HG02678 (cell line): ENCODE results near the gene FILIP1.

Experiments
- ATAC-seq: cut with Tn5 transposase; IDR thresholded peaks from one replicate; pipeline ENCODE4 v1.9.1; 2021; ENCODE audit warnings: mild to moderate bottlenecking, moderate library complexity; ENCODE audit not compliant: unreplicated experiment

FILIP1 gene, protein sequence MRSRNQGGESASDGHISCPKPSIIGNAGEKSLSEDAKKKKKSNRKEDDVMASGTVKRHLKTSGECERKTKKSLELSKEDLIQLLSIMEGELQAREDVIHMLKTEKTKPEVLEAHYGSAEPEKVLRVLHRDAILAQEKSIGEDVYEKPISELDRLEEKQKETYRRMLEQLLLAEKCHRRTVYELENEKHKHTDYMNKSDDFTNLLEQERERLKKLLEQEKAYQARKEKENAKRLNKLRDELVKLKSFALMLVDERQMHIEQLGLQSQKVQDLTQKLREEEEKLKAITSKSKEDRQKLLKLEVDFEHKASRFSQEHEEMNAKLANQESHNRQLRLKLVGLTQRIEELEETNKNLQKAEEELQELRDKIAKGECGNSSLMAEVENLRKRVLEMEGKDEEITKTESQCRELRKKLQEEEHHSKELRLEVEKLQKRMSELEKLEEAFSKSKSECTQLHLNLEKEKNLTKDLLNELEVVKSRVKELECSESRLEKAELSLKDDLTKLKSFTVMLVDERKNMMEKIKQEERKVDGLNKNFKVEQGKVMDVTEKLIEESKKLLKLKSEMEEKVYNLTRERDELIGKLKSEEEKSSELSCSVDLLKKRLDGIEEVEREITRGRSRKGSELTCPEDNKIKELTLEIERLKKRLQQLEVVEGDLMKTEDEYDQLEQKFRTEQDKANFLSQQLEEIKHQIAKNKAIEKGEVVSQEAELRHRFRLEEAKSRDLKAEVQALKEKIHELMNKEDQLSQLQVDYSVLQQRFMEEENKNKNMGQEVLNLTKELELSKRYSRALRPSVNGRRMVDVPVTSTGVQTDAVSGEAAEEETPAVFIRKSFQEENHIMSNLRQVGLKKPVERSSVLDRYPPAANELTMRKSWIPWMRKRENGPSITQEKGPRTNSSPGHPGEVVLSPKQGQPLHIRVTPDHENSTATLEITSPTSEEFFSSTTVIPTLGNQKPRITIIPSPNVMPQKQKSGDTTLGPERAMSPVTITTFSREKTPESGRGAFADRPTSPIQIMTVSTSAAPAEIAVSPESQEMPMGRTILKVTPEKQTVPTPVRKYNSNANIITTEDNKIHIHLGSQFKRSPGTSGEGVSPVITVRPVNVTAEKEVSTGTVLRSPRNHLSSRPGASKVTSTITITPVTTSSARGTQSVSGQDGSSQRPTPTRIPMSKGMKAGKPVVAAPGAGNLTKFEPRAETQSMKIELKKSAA (N-terminal part only)

DNA sequence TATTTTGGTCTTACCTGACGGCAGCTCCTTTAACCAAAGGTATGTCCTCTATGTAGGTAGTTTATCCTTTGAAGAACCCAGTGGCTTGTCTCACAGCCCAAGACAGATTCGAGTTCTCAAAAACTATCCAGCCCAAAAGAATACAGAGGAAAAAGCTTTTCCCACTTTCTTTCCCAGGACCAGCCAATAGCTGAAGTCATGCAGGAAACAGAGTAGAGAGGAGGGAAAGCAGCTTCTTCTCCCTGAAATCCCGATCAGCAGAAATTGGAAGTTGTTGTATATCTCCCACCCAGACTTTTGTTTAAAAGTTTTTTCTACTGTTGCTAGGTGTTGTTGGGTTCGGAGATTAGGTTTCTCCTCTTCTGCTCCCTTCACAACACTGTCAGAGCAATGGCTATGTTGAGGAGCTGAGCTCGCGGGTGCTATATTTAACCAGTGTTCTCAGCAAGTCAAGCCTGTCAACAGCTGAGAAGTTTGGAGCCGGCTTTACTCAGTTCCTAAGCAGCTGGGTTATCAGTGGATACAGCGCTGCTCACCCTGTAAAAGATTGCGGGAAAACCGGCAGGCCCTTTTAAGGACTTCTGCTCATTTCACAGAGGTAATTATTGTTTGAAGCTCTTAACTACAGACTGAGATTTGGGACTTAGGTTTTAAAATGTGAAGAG is at the start of gene FILIP1:
TSS of gene FILIP1 (minus strand) at position 401 of the 665 bp plus-strand sequence. CDS start 78,828 bp downstream, outside the sequence.
- ATAC-seq: no peak

DNA sequence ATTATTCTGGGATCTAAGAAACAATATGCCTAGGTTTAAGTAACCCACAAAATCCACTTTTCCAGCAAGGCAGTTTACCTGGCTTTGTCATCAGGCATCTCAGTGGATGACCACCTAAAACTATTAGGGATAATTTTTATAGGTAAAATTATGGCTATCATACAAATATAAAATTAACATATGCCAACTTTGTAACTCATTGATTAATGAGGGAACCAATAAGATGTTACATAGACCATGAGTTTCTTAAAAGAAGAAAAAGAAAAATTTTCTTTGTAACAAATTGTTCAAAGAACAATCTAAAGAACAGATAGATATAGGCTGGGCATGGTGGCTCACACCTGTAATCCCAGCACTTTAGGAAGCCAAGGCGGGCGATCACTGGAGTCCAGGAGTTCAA is 49.7 kb upstream of the FILIP1 start:
- ATAC-seq: no peak

DNA sequence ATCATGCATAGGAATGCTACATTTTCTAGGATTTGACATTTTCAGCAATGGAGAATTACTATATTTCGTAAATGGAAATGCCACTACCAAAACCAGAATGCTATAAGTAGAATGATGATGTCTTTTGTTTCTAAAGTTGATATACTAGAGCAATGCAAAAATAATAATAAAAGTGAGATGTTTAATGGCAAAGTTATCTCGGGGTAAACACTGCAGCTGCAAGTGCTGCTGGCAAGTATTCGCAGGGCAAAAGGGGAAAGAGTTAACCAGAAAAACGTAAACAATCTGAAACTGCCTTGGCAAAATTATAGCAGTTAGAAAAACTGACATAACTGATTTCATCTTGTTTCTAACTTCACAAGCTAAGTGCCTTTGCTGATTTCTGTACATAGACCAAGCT is 45.5 kb upstream of the FILIP1 start:
- no peak for ATAC-seq

DNA sequence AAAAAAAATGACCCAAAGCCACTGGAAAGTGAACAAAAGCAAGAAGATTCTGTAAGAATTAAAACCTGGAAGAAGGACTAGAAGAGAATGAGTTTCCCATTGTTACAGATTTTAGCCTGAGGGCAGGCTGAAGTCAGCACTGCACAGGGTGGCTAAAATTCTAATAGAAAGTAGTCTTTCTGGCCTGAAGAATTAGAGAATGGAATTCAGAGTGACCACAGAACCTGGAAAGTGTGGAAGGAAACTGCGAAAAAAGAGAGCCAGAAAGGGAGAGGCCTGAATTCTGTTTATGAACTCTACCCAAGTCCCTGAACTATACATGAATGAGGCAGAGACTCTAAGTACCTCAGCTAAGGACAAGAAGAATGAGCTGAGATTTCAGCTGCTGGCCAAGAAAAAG is 38.9 kb upstream of the FILIP1 start:
- no peak for ATAC-seq

DNA sequence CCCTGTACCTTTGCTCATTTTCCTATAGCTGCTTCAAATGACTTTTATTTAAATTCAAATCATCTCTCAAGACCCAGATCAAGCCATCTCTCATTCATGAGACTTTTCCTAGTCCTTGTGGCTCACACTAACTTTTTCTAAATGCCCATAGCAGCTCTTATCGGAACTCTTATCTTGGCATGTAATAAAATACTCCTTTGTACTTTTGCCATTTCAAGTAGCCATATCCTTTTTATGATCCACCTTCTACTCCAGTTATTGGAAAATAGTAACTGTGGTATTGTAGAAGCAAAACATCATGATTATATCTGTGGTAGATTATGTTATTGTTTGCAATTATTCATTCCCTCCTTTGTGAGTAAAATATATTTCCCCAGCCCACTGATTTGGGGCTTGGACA is 37.6 kb upstream of the FILIP1 start:
- ATAC-seq: no peak

DNA sequence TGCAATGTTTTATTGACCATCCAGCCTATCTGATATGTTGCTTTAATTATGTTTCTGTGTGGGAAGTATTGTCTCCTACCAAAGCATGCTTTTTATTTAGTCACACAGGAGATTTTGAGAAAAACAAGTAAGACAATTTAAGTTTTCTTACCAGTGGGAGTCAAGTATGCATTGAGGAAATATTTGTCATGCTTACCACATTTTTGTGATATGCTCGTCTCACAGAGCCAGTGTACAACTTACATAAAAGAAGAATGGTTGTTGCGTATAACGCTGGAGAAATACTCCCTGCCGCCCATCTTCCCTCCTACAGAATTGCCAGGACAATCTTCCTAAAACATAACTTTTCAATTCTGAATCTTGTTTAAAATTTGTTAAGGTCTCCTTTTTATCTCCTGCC is 37.1 kb upstream of the FILIP1 start:
- no peak for ATAC-seq

DNA sequence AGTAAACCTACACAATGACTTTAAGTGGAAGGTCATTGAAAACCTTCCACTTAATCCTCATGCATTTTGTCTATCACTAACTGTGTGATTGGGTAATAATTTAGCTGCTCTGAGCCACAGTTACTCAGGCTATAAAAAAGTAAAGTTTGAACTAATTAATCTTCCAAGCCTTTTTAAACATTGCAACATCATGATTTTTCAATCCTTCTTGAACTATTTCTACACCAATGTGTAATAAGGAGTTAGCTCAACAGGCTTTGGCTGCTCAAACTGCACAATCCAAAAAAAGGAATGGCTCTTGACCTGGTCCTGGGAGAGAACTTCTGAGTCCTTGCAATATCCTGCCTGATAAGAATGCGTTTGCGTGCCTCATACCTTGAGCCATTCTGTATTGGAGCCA is 34.8 kb upstream of the FILIP1 start:
- ATAC-seq: no peak

DNA sequence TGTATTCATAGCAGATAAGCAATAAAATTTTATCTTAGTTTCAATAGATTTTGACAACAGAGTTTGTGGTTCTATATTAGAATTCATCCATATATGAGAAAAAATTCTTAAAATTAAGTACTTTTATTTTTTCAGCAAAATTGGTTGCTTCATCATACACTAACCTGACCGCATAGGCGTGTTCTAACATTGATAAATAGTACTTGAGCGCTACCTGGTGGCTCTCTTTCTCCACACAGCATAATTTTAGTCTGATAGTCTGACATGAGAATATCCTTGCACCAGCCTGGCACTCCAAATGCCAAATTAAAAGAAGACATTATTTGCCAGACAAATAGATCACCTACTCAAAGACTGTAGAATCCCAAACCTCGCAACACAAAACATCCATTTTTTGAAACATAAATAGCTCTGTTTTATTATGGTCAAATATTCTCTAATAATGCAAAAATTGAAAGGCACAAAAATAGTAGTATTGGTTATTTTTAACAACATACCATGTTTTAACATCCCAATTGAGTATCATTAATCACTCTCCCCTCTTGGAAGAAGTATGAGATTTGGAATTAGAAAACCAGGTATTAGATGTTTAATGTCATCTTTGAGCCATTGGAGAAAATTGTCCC is 33.0 kb upstream of the FILIP1 start:
- ATAC-seq: peak; percentile 88

DNA sequence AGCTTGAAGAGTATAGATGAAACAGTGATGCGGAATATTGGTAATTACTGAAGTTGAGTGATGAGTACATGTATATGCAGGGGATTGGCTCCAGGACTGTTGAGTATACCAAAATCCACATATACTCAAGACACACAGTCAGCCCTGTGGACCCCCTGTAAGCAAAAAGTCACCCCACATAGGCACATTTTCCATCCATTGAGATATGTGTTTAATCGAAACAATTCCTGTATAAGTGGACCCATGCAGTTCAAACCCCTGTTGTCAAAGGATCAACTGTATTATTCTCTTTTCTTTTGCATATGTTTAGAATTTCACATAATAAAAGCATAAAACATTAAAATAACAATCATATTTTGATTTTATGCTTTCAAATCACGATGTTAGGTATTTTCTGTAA is 32.1 kb upstream of the FILIP1 start:
- ATAC-seq: no peak

DNA sequence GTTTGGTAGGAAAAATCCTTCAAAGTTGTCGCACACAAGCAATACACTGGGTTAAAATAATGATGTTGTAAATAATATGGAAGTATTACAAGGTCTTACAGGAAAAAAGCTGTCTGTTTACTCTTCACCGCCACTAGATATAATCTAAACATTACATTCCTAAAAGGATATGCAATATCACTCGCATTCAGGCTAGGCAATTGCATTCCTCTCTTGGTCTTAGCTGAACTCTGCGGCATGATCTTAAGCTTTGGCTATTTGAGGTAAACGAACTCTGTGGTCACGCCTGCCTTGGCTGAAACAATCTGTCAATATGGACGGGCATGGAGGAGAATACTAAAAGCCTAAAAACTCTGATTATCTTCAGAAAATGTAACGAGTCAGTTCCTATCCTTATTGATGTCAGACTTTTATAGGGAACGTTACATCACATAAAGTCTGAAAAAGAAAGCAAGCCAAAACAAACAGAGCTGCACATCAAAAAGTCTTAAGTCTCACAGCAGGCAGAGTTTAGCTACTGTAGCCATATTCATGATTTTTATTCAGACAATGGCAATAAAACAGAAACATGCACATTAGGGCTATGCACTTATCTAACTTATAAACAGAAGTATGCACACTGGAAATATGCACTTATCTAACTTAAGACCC is 30.8 kb upstream of the FILIP1 start:
- no peak for ATAC-seq

DNA sequence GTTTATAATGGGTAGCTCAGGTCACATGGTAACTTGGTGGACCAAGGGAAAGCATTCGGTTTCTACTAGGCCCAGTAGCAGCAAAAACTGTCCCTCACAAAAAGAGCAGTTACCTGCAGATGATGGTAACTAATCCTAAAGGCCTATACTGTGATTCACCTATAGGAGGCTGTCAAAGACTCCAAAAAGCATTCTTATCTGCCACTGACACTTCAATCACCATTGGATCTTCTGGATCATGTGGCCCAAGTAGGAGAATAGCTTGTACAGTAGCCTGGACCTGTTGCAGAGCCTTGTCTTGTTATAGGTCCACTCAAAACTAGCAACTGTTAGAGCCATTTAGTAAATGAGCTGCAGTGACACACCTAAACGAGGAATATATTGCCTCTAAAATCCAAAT is 23.2 kb upstream of the FILIP1 start:
- no peak for ATAC-seq

DNA sequence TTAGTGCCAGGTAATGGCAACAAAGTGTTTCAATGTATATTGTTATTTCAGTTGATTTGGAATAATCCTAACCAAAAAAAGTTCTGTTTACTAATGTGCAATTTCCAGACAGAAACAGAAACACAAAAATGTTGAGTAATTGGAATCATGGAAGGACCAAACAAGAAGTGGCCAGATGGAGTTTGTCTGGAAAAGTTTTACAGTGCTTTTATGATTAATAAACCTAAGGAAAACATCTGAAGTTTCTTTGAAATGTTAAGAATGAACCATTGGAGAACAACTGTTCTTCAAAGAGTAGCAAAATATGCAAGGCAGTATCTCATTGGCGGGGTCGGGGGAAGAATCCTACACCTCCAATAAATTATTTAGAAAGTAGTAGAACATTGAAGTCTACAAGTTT is 19.0 kb upstream of the FILIP1 start:
- no peak for ATAC-seq

DNA sequence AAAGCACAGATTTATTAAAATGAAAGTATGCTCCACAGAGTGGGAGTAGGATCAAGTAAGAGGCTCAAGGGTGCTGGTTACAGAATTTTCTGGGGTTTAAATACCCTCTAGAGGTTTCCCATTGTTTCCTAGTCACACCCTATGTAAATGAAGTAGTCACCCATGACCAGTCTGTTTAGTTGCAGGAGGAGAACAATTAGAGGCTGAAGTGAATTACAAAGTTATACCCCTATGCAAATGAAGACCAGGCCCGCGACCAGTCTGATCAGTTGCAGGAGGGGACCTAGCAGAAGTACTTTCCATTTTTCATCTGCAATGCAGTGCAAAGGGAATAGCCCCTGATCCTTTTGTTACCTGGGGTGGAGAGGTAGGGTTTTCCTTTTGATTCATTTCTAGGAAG is 11.8 kb upstream of the FILIP1 start:
- ATAC-seq: no peak

DNA sequence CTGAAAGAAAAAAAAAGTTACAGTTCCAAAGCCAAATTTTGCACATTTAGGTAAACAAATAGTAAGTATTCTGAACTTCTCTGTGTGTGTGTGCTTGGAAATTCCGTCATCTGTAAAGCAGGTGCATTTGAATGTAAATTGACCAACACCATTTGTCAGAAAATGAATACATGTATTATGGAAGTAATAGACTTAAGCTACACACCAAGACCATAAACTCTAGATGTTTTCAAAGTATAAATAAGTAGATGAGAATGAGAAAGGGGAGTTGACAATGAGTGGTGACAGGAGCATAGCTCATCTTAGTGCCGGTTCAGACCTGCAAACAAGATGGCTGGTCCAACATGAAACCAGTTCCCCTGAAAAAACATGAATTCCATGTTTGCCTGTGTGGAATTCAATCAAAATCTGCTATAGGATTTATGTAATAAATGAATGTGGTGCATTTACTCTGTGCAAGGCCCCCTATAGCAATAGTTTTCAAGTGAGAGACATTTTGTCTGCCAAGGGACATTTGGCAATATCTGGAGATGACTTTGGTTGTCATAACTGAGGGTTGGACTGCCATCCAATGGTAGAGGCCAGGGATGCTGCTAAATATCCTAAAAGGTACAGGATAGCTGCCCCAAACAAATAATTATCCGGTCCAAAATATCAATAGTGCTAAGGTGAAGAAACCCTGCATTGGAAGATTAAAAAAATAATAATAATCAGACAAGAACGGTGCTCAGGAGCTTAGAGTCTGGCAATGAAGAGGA is 11.0 kb upstream of the FILIP1 start:
- no peak for ATAC-seq

DNA sequence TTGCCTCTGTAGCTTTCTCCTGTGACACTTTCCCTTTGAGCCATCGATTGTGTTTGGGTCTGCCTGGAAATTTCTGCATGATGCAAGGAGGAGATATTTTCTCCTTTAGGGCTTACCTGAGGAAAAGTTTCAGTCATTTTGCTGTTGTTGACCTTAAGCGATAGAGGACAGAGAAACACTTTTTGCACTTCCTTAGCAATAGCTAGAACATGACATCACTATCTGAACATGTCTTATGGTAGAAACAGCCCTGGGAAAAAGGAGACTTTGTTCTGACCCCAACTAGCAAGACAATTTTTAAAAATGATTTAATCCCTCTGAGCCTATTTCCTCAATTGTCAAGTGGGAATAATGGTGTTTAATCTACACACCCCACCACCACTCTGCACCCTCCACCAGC is 9.7 kb upstream of the FILIP1 start:
- ATAC-seq: no peak

DNA sequence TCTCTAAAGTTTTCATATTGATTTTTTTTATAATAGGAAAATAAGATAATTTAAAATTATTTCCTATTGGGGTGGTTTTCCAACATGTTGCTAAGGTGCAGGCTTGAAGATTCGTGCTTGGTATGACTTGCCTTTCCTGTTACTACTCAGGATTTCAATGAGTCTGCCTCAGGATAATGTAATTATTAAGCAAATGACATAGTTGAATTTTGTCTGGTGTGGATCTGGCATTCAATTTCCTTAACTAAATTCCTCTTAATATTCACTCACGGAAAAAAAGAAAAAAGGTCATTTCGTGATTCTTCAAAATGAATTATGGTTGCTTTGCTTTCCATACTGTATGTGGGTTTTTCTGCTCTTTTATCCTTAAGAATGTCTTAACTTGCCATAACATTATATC is 9.3 kb upstream of the FILIP1 start:
- ATAC-seq: no peak

DNA sequence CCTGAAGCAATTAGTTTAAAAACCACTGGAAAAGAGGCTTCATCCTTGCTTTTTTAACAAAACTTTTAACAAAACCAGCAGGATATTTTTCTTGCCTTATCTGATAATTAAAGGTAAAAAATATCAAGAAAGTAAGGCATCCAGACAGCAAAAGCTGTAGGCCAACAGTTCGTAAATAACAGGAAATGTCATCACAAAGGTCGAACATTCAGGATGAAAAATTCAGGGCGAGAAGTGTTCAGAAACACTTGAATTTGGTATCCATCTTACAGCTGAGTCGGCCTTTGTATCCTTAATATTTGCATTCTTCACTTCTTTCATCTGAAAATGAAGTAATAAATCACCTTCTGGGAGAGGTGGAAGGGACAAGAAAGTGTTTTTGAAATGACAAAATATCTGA is 8.2 kb upstream of the FILIP1 start:
- ATAC-seq: no peak

DNA sequence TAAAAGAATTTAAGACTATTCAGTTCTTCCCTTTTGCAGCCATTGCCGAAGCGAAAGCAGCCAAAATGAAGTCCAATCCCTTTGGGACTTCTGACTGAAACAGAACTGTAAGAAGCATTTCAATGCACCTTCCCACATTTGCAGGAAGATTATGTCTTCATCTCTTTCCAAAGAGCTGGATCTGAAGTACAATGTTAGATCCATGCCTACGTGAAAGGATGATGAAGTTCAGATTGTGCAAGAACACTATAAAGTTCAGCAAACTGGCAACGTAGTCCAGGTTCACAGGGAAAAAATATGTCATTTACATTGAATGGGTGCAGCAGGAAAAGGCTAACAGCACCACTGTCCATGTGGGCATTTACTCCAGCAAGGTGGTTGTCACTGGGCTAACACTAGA is 6.0 kb upstream of the FILIP1 start:
- ATAC-seq: no peak

DNA sequence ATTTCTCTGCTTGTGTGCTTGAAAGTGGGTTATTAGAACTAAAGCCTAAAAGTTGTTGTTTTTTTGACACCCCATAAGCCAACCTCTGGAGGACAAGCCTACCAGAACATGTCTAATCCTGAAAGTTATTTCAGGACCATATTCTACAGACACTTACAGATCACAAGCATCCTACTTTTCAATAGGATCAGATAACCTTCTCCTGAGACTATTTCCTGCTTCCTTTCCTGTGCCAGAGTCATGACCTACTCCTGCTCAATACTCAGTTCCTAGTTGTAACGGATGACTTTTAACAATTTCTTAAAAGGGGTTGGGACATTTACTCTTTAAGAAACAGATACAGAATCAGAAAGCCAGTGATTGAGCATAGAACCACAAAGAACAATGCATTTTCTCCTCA is 5.3 kb upstream of the FILIP1 start:
- ATAC-seq: no peak
